ENCODE results near the gene NDRG4. TPM values are rescaled to one million over a fixed set of nuclear protein-coding genes. Genes with fewer than 3 reads are reported as not detected.

Gene NDRG4
- total RNA-seq, 1 donor from 2014 or later, result 128 TPM

DNA sequence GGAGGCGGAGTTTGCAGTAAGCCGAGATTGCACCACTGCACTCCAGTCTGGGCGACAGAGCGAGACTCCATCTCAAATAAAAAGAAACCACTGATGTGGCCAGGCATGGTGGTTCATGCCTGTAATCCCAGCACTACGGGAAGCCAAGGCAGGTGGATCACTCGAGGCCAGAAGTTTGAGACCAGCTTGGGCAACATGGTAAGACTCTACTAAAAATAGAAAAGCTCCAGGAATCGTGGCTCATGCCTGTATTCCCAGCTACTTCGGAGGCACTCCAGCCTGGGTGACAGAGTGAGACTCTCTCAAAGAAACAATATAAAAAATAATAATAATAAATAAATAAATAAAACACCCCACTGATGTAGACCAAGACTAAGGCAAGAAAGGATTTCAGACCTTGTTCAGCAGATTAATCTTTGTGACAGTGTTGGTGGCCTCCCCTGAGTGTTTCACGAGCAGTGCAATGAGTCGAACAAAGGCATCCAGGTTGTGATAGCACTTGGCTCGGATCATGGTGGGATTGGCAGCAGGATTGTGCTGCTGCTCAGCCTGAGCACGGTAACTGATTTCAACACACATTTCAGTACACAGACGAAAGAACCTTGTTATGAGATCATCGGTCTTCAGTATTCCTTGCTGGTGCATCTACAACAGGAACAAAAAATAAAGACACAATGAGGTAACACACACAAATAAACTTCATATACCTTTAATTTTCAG is 34.0 kb downstream of the NDRG4 start:
- no peak for TF ChIP-seq POLR2A (IDR thresholded peaks at IDR 0.05)
- TF ChIP-seq, protein P1, sequence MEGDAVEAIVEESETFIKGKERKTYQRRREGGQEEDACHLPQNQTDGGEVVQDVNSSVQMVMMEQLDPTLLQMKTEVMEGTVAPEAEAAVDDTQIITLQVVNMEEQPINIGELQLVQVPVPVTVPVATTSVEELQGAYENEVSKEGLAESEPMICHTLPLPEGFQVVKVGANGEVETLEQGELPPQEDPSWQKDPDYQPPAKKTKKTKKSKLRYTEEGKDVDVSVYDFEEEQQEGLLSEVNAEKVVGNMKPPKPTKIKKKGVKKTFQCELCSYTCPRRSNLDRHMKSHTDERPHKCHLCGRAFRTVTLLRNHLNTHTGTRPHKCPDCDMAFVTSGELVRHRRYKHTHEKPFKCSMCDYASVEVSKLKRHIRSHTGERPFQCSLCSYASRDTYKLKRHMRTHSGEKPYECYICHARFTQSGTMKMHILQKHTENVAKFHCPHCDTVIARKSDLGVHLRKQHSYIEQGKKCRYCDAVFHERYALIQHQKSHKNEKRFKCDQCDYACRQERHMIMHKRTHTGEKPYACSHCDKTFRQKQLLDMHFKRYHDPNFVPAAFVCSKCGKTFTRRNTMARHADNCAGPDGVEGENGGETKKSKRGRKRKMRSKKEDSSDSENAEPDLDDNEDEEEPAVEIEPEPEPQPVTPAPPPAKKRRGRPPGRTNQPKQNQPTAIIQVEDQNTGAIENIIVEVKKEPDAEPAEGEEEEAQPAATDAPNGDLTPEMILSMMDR (IDR thresholded peaks at IDR 0.05), result no peak
- TF ChIP-seq POLR2AphosphoS5 (IDR thresholded peaks at IDR 0.05; ENCODE audit: insufficient read depth in 1 of 2, low read depth in 1 of 2), result no peak
- Histone ChIP-seq H3K27ac (no peak overlapping the region), H3K4me3 (no peak overlapping the region), H3K9me3 (no peaks in the 10 kb centered on the region), H3K36me3 (peaks cover 0 to 96% of the 10 kb centered on the region in 2 donors), H3K4me1 (no peaks in the 10 kb centered on the region), H3K27me3 (no peaks in the 10 kb centered on the region)
- intact Hi-C loops (cut with DNase I), result no loop called here
- DNase-seq (ENCODE audit: extremely low spot score in 2 of 2), result no peak

GRCh38 chr16:58535100-58535499 is 35.2 kb downstream of the NDRG4 start:
- no peak for TF ChIP-seq POLR2AphosphoS5 (IDR thresholded peaks at IDR 0.05; ENCODE audit: insufficient read depth in 1 of 2, low read depth in 1 of 2)
- no peak for TF ChIP-seq POLR2A (IDR thresholded peaks at IDR 0.05)
- TF ChIP-seq, protein P1 (IDR thresholded peaks at IDR 0.05), result no peak
- H3K36me3 ChIP-seq, result peaks cover 0 to 98% of the 10 kb centered on the region in 2 donors
- H3K27me3 ChIP-seq, result no peaks in the 10 kb centered on the region
- H3K27ac ChIP-seq, result no peak overlapping the region
- no peak overlapping the region for H3K4me3 ChIP-seq
- no peak for DNase-seq (ENCODE audit: extremely low spot score in 2 of 2)
- no peaks in the 10 kb centered on the region for H3K4me1 ChIP-seq
- intact Hi-C loops (cut with DNase I), result no loop called here
- no peaks in the 10 kb centered on the region for H3K9me3 ChIP-seq

DNA sequence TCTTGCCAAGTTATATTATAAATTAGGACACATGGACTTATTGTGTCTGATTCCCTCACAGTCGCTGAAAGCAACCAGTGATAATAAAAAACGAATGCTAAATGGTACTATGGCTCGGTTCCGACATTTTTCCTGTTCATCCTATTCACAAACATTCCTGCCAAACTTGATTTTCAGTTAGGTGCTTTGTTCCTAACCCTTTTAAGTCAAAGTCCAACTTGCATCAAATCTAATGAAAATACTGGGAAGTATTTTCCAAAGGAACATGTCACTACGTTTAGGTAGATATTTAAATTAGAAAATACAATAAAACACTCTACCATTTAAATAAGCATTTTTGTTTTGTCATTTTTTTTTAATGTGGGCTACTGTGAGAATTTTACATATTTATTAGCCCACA is 36.3 kb downstream of the NDRG4 start:
- no peaks in the 10 kb centered on the region for H3K9me3 ChIP-seq
- TF ChIP-seq POLR2A (IDR thresholded peaks at IDR 0.05) (no peak), POLR2AphosphoS5 (IDR thresholded peaks at IDR 0.05; ENCODE audit: insufficient read depth in 1 of 2, low read depth in 1 of 2) (no peak)
- TF ChIP-seq, protein P1 (IDR thresholded peaks at IDR 0.05), result no peak
- intact Hi-C loops (cut with DNase I), result no loop called here
- no peaks in the 10 kb centered on the region for H3K4me1 ChIP-seq
- H3K27me3 ChIP-seq, result no peaks in the 10 kb centered on the region
- no peak overlapping the region for H3K27ac ChIP-seq
- peaks cover 0 to 98% of the 10 kb centered on the region in 2 donors for H3K36me3 ChIP-seq
- H3K4me3 ChIP-seq, result no peak overlapping the region
- no peak for DNase-seq (ENCODE audit: extremely low spot score in 2 of 2)

DNA sequence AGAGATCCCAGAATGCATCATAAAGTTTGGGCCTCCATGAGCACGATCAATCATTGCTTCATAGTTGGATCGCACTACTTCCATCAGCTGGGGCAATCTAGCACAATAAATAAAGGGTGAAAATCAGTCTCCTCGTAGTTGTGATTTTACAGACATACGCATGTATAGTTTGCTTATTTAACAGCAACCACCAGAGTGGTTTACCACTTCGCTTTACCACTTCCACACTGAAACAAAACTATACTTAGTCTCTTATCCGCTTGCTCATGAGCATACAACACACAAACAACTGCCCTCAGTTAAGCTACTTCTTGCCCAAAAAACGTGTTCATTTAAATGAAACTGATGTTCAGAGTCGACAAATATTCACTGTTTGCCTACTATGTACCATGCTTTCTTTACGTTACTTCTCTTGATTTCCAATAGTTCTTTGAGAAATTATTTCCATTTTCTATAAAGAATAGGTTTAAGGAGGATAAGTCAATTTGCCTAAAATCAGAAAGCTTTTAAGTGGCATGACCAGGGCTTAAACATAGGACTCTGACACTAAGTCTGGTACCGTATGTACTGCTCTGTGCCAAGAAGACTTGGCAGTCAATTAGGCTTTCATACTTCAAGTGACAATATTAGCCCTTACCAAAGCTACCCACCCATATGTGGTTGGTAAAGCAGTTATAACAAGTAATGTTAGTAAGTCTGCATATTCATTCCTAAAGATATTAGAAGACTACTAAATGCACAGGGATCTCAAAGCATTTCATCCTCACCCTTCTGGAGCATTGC is 37.4 kb downstream of the NDRG4 start:
- no peak for DNase-seq (ENCODE audit: extremely low spot score in 2 of 2)
- Histone ChIP-seq H3K27ac (no peak overlapping the region), H3K4me3 (no peak overlapping the region), H3K9me3 (no peaks in the 10 kb centered on the region), H3K27me3 (no peaks in the 10 kb centered on the region), H3K36me3 (peaks cover 0 to 98% of the 10 kb centered on the region in 2 donors), H3K4me1 (no peaks in the 10 kb centered on the region)
- intact Hi-C loops (cut with DNase I), result no loop called here
- TF ChIP-seq POLR2AphosphoS5 (IDR thresholded peaks at IDR 0.05; ENCODE audit: insufficient read depth in 1 of 2, low read depth in 1 of 2), result no peak
- TF ChIP-seq POLR2A (IDR thresholded peaks at IDR 0.05), result no peak
- TF ChIP-seq, protein P1 (IDR thresholded peaks at IDR 0.05), result no peak

GRCh38 chr16:58541711-58542110 is 41.8 kb downstream of the NDRG4 start:
- Histone ChIP-seq H3K9me3 (no peaks in the 10 kb centered on the region), H3K4me3 (no peak overlapping the region), H3K27me3 (no peaks in the 10 kb centered on the region), H3K36me3 (peaks cover 0 to 99% of the 10 kb centered on the region in 2 donors), H3K27ac (no peak overlapping the region), H3K4me1 (no peaks in the 10 kb centered on the region)
- no peak for DNase-seq (ENCODE audit: extremely low spot score in 2 of 2)
- TF ChIP-seq POLR2A (IDR thresholded peaks at IDR 0.05), result no peak
- TF ChIP-seq, protein P1 (IDR thresholded peaks at IDR 0.05), result no peak
- intact Hi-C loops (cut with DNase I), result no loop called here

Measured in vagina (tissue), 2 donors.